Neutrophil (primary cell): Measurements from ENCODE around the gene PELI1.

Experiments used
- H3K27ac ChIP-seq: fragments of 200-600 bp; sonication (generic); 2 replicates; pipeline ENCODE4 v1.5.1; 2016; ENCODE audit warnings: mild to moderate bottlenecking, moderate library complexity
- H3K27me3 ChIP-seq: fragments of 200-600 bp; sonication (generic); 2 replicates; pipeline ENCODE4 v1.6.0; 2016; ENCODE audit warnings: mild to moderate bottlenecking
- H3K36me3 ChIP-seq: fragments of 200-600 bp; sonication (generic); 2 replicates; pipeline ENCODE4 v1.5.1; 2017
- H3K4me1 ChIP-seq, 2 experiments: fragments of 200-600 bp in 1 of 2; sonication (generic) in 1 of 2; 1 replicate in 1 of 2; 2 replicates in 1 of 2; pipeline versions ENCODE4 v1.5.1 to v1.6.1; 2013 to 2016; ENCODE audit warnings: low read depth in 1 of 2, low read length in 1 of 2, mild to moderate bottlenecking in 1 of 2, moderate library complexity in 1 of 2; ENCODE audit not compliant: control insufficient read depth in 1 of 2, insufficient read depth in 1 of 2
- H3K4me3 ChIP-seq, 2 experiments: fragments of 200-600 bp in 1 of 2; sonication (generic) in 1 of 2; 1 replicate in 1 of 2; 2 replicates in 1 of 2; pipeline ENCODE4 v1.5.1; 2013 to 2016; ENCODE audit warnings: low read depth in 1 of 2, low read length in 1 of 2, mild to moderate bottlenecking in 1 of 2, moderate library complexity in 1 of 2
- H3K9me3 ChIP-seq: fragments of 200-600 bp; sonication (generic); 2 replicates; pipeline ENCODE4 v1.5.1; 2016
- CTCF ChIP-seq: fragments of 200-600 bp; sonication (generic); IDR thresholded peaks from 2 replicates; pipeline ENCODE4 v1.5.1; 2016; ENCODE audit warnings: antibody characterized with exemption

Gene PELI1

GRCh38 chr2:64134813-64135212 lies 9.4 kb downstream of the PELI1 start:
- Histone ChIP-seq H3K36me3 (peaks cover 62% of the 10 kb centered on the region), H3K9me3 (no peaks in the 10 kb centered on the region), H3K4me1 (peaks cover 48 to 65% of the 10 kb centered on the region in 2 experiments), H3K27ac (peak overlapping the region; percentile 71), H3K4me3 (no peak overlapping the region), H3K27me3 (no peaks in the 10 kb centered on the region)
- no peak for TF ChIP-seq CTCF

GRCh38 chr2:64133828-64134227 lies 10.4 kb downstream of the PELI1 start:
- Histone ChIP-seq H3K36me3 (peaks cover 53% of the 10 kb centered on the region), H3K4me1 (peaks cover 38 to 64% of the 10 kb centered on the region in 2 experiments), H3K9me3 (no peaks in the 10 kb centered on the region), H3K27ac (peak overlapping the region; percentile 71), H3K4me3 (no peak overlapping the region), H3K27me3 (no peaks in the 10 kb centered on the region)
- no peak for TF ChIP-seq CTCF

- Histone ChIP-seq H3K4me1 (peaks cover 33 to 64% of the 10 kb centered on the region in 2 experiments), H3K36me3 (peaks cover 48% of the 10 kb centered on the region), H3K9me3 (no peaks in the 10 kb centered on the region), H3K27me3 (no peaks in the 10 kb centered on the region), H3K27ac (peak overlapping the region; percentile 71), H3K4me3 (no peak overlapping the region)
- no peak for TF ChIP-seq CTCF
Observed at GRCh38 chr2:64133354-64133753, 10.9 kb downstream of the PELI1 start.

GRCh38 chr2:64130333-64130732 lies 13.9 kb downstream of the PELI1 start:
- no peak for TF ChIP-seq CTCF
- Histone ChIP-seq H3K27me3 (no peaks in the 10 kb centered on the region), H3K4me1 (peaks cover 4 to 40% of the 10 kb centered on the region in 2 experiments), H3K4me3 (no peak overlapping the region), H3K36me3 (peaks cover 34% of the 10 kb centered on the region), H3K27ac (no peak overlapping the region), H3K9me3 (no peaks in the 10 kb centered on the region)

GRCh38 chr2:64128943-64129391 lies 15.3 kb downstream of the PELI1 start:
- Histone ChIP-seq H3K4me1 (peaks cover 0 to 37% of the 10 kb centered on the region in 2 experiments), H3K9me3 (no peaks in the 10 kb centered on the region), H3K27ac (peak overlapping the region; percentile 19), H3K4me3 (no peak overlapping the region), H3K36me3 (peaks cover 21% of the 10 kb centered on the region), H3K27me3 (no peaks in the 10 kb centered on the region)
- TF ChIP-seq CTCF = no peak

GRCh38 chr2:64128406-64128805 lies 15.8 kb downstream of the PELI1 start:
- Histone ChIP-seq H3K4me3 (no peak overlapping the region), H3K27ac (peak overlapping the region; percentile 19), H3K4me1 (peaks cover 5 to 33% of the 10 kb centered on the region in 2 experiments), H3K36me3 (peaks cover 16% of the 10 kb centered on the region), H3K27me3 (no peaks in the 10 kb centered on the region), H3K9me3 (no peaks in the 10 kb centered on the region)
- TF ChIP-seq CTCF = no peak
